ENCODE results near the gene EXOC3L2. TPM values are rescaled to one million over a fixed set of nuclear protein-coding genes. Genes with fewer than 3 reads are reported as not detected.

EXOC3L2 gene
- total RNA-seq, 2 experiments from 2014 or later, result not detected

- TF ChIP-seq CTCF (IDR thresholded peaks at IDR 0.05), result no peak
- H3K36me3 Mint-ChIP-seq (ENCODE audit: low read depth), result no peaks in the 10 kb centered on the region
- no peak for ATAC-seq (ENCODE audit: poor library complexity)
- CTCF ChIA-PET, result no interaction called here
- no peak overlapping the region for H3K4me3 ChIP-seq (ENCODE audit: low read length)
- POLR2A ChIA-PET, result interaction anchor here (1.1 to 1.5 kb wide), 2 partner anchors 9 to 34 kb away, joined by 3 read pairs; partner anchors contain the start of genes BLOC1S3 and TRAPPC6A
- H3K27me3 Mint-ChIP-seq, result no peaks in the 10 kb centered on the region
- H3K4me1 ChIP-seq (ENCODE audit: insufficient read depth, low read length), result peaks cover 67% of the 10 kb centered on the region
- H3K9me3 Mint-ChIP-seq, result no peaks in the 10 kb centered on the region
- no peak for DNase-seq
- no peaks in the 10 kb centered on the region for H3K9me3 ChIP-seq (ENCODE audit: control insufficient read depth in 1 of 2, insufficient read depth in 1 of 2, low read length in 2 of 2)
- H3K27ac ChIP-seq (ENCODE audit: low read depth in 1 of 2, low read length in 2 of 2), result no peak overlapping the region
- intact Hi-C loops (cut with DNase I, micrococcal nuclease), result loop anchor here in 1 of 2 experiments (10.0 kb wide), 1 partner anchor 525 kb away; the partner anchor contains the start of genes QPCTL and SNRPD2
- peaks cover 28% of the 10 kb centered on the region for H3K4me1 Mint-ChIP-seq (ENCODE audit: low read depth)
- no peak overlapping the region for H3K4me3 Mint-ChIP-seq
- peaks cover 2% of the 10 kb centered on the region for H3K36me3 ChIP-seq (ENCODE audit: insufficient read depth, low read length)
- no peaks in the 10 kb centered on the region for H3K27me3 ChIP-seq (ENCODE audit: control insufficient read depth in 1 of 2, insufficient read depth in 2 of 2, low read length in 2 of 2)
- peak overlapping the region; percentile 47 for H3K27ac Mint-ChIP-seq
Observed at GRCh38 chr19:45169602-45170001, 75.6 kb downstream of the EXOC3L2 start.

- no peak for TF ChIP-seq CTCF (IDR thresholded peaks at IDR 0.05)
- Mint-ChIP-seq H3K4me1 (ENCODE audit: low read depth) (peaks cover 36% of the 10 kb centered on the region), H3K9me3 (no peaks in the 10 kb centered on the region), H3K36me3 (ENCODE audit: low read depth) (no peaks in the 10 kb centered on the region), H3K27ac (no peak overlapping the region), H3K27me3 (no peaks in the 10 kb centered on the region), H3K4me3 (no peak overlapping the region)
- ChIA-PET POLR2A (no interaction called here), CTCF (no interaction called here)
- DNase-seq (peak in 2 of 14 experiments; percentile 17 to 33), ATAC-seq (ENCODE audit: poor library complexity) (no peak)
- peaks cover 2% of the 10 kb centered on the region for H3K36me3 ChIP-seq (ENCODE audit: insufficient read depth, low read length)
- intact Hi-C loops (cut with DNase I, micrococcal nuclease), result no loop called here
- no peaks in the 10 kb centered on the region for H3K9me3 ChIP-seq (ENCODE audit: control insufficient read depth in 1 of 2, insufficient read depth in 1 of 2, low read length in 2 of 2)
- no peaks in the 10 kb centered on the region for H3K27me3 ChIP-seq (ENCODE audit: control insufficient read depth in 1 of 2, insufficient read depth in 2 of 2, low read length in 2 of 2)
- no peak overlapping the region for H3K27ac ChIP-seq (ENCODE audit: low read depth in 1 of 2, low read length in 2 of 2)
- no peak overlapping the region for H3K4me3 ChIP-seq (ENCODE audit: low read length)
- H3K4me1 ChIP-seq (ENCODE audit: insufficient read depth, low read length), result peaks cover 70% of the 10 kb centered on the region
Observed at GRCh38 chr19:45168767-45169351, 76.3 kb downstream of the EXOC3L2 start.

GRCh38 chr19:45166723-45167252, 78.4 kb downstream of the EXOC3L2 start:
- Mint-ChIP-seq H3K36me3 (ENCODE audit: low read depth) (no peaks in the 10 kb centered on the region), H3K4me3 (peak overlapping the region; percentile 7), H3K27ac (peak overlapping the region; percentile 7), H3K9me3 (no peaks in the 10 kb centered on the region), H3K27me3 (no peaks in the 10 kb centered on the region), H3K4me1 (ENCODE audit: low read depth) (peaks cover 29% of the 10 kb centered on the region)
- DNase-seq (no peak), ATAC-seq (ENCODE audit: poor library complexity) (no peak)
- H3K4me1 ChIP-seq (ENCODE audit: insufficient read depth, low read length), result peaks cover 57% of the 10 kb centered on the region
- H3K27ac ChIP-seq (ENCODE audit: low read depth in 1 of 2, low read length in 2 of 2), result no peak overlapping the region
- peaks cover 2% of the 10 kb centered on the region for H3K36me3 ChIP-seq (ENCODE audit: insufficient read depth, low read length)
- ChIA-PET POLR2A (interaction anchor here (0.8 kb wide), 1 partner anchor 11 kb away, joined by 3 read pairs; the partner anchor contains the start of gene TRAPPC6A), CTCF (no interaction called here)
- H3K27me3 ChIP-seq (ENCODE audit: control insufficient read depth in 1 of 2, insufficient read depth in 2 of 2, low read length in 2 of 2), result no peaks in the 10 kb centered on the region
- no peak for TF ChIP-seq CTCF (IDR thresholded peaks at IDR 0.05)
- intact Hi-C loops (cut with DNase I, micrococcal nuclease), result no loop called here
- no peaks in the 10 kb centered on the region for H3K9me3 ChIP-seq (ENCODE audit: control insufficient read depth in 1 of 2, insufficient read depth in 1 of 2, low read length in 2 of 2)
- H3K4me3 ChIP-seq (ENCODE audit: low read length), result no peak overlapping the region

All from CD4-positive, alpha-beta T cell (primary cell).